Adrenal gland (tissue), 12 donors: ENCODE results near the gene SFTPA2. TPM values are rescaled to one million over a fixed set of nuclear protein-coding genes. Genes with fewer than 3 reads are reported as not detected.
A peak's percentile ranks its signal among the peaks of the same experiment; 100 is the strongest.
"Not testable (repeated sequence)": the region's sequence is repeated elsewhere in the genome, so short reads cannot be mapped to it uniquely, and the experiment has no call there.

Experiments
- DNase-seq, 7 donors: peaks; one replicate each; pipeline ENCODE4 v3.0.0-alpha.2; 2019 to 2020
- H3K27ac ChIP-seq, 5 donors: fragments of 200-600 bp; sonication (generic) in 4 of 5; 1 replicate in 3 of 5; 2 replicates in 2 of 5; pipeline versions ENCODE4 v1.5.1 to v1.8.0; 2016 to 2020; ENCODE audit warnings: mild to moderate bottlenecking in 1 of 5
- H3K27me3 ChIP-seq: fragments of 200-600 bp; 2 replicates; pipeline ENCODE4 v1.8.0; 2021
- H3K36me3 ChIP-seq, 2 donors: fragments of 200-600 bp; replicated peaks in 1 of 2; 1 replicate in 1 of 2; 2 replicates in 1 of 2; pipeline versions ENCODE4 v1.5.1 to v1.8.0; 2018 to 2022
- H3K4me1 ChIP-seq, 2 donors: fragments of 200-600 bp; replicated peaks in 1 of 2; 1 replicate in 1 of 2; 2 replicates in 1 of 2; pipeline versions ENCODE4 v1.5.1 to v1.8.0; 2018 to 2021
- H3K4me3 ChIP-seq, 4 donors: fragments of 200-600 bp; sonication (generic) in 3 of 4; one replicate each; pipeline ENCODE4 v1.5.1; 2016 to 2018
- H3K9me3 ChIP-seq, 3 donors: fragments of 200-600 bp; sonication (generic) in 1 of 3; replicated peaks in 1 of 3; 1 replicate in 2 of 3; 2 replicates in 1 of 3; pipeline versions ENCODE4 v1.5.1 to v1.8.0; 2016 to 2021
- POLR2A ChIP-seq, 2 donors: fragments of 450-650 bp; IDR thresholded peaks; one replicate each; pipeline ENCODE4 v1.6.1; 2017; ENCODE audit warnings: antibody characterized with exemption in 2 of 2, mild to moderate bottlenecking in 2 of 2, moderate library complexity in 1 of 2
- WGBS, 4 donors: extraction: QIAGEN DNeasy Blood & Tissue Kit in 2 of 4; methylation state at CpG; one replicate each; pipeline versions ENCODE4 v1.1.5 to v1.1.7; 2013 to 2017; 5-methylcytosine and 5-hydroxymethylcytosine counted together
- intact Hi-C, 2 donors: fragments of 100-400 bp; cut with DNase I; formaldehyde crosslinking; loops; one replicate each; pipeline versions ENCODE4 v1.14.1 to v1.15.0; 2022 to 2023
- polyA plus RNA-seq, 3 donors: library from polyadenylated mRNA; stranded (reverse); fragments of 200-250 nt in 2 of 3; fragments of 350-450 nt in 1 of 3; fragmentation: Illumina TruSeq in 1 of 3; extraction: RNeasy Lipid Tissue Mini Kit (QIAGEN cat#74804) in 1 of 3; gene quantifications; one replicate each; pipeline ENCODE4 v1.2.3, GENCODE V29; 2013 to 2014
- total RNA-seq, 9 donors: library from RNA; depleted of rRNA in 4 of 9; stranded (reverse); fragments of >200 nt in 4 of 9; fragments of 120-200 nt in 1 of 9; fragmentation: NEBNext Ultra II Directional in 1 of 9; extraction: Animal tissue kit (Norgen Biotek cat#: 25700) in 1 of 9; gene quantifications; one replicate each; pipeline versions ENCODE4 v1.1.0 to v1.2.4, GENCODE V29; 2013 to 2023
- TF ChIP-seq, protein P1 (sequence below), 6 experiments: fragments of 450-650 bp in 4 of 6; fragments of 200-600 bp in 2 of 6; sonication (generic) in 1 of 6; IDR thresholded peaks; 1 replicate in 5 of 6; 2 replicates in 1 of 6; pipeline versions ENCODE4 v1.5.1 to v1.8.0; 2016 to 2021; ENCODE audit warnings: antibody characterized with exemption in 6 of 6, mild to moderate bottlenecking in 2 of 6, moderate library complexity in 1 of 6
- donor health status: healthy with polysubstance abuse.
- donor health status: Bipolar disorder and iron deficiency.
- donor health status: DM: yes; HTN: yes; CAD: no.
- donor health status: DM: no; HTN: no; CAD: no.
- donor health status: DM: no; HTN: no; CAD: no.
- donor health status: DM: yes; HTN: yes; CAD: no.

Gene SFTPA2
- total and polyA plus RNA-seq, 12 donors, result 0.06 to 10.1 (median 0.58) TPM; not detected in 6

DNA sequence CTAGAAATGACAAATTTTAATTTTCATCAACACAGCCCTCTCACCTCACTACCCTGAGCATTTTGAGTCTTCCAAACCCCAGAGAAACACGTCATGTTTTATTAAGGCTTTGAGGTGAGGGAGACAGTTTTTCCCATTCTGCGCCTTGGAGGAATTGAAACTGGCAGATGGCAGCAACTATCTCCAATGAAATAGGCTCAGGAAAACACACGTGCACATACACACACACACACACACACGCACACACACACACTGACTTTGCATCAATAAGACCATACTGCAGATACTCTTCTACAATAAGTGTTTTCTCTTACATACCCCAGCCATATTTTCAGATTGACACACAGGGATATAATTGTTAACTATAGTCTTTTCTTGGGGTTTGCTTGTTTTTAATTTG, 3.2 kb upstream of the SFTPA2 start:
- TF ChIP-seq, protein P1, sequence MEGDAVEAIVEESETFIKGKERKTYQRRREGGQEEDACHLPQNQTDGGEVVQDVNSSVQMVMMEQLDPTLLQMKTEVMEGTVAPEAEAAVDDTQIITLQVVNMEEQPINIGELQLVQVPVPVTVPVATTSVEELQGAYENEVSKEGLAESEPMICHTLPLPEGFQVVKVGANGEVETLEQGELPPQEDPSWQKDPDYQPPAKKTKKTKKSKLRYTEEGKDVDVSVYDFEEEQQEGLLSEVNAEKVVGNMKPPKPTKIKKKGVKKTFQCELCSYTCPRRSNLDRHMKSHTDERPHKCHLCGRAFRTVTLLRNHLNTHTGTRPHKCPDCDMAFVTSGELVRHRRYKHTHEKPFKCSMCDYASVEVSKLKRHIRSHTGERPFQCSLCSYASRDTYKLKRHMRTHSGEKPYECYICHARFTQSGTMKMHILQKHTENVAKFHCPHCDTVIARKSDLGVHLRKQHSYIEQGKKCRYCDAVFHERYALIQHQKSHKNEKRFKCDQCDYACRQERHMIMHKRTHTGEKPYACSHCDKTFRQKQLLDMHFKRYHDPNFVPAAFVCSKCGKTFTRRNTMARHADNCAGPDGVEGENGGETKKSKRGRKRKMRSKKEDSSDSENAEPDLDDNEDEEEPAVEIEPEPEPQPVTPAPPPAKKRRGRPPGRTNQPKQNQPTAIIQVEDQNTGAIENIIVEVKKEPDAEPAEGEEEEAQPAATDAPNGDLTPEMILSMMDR (IDR thresholded peaks at IDR 0.05), result no peak
- no peak for TF ChIP-seq POLR2A (IDR thresholded peaks at IDR 0.05)
- no peak overlapping the region for H3K4me3 ChIP-seq
- 48 to 60% (median 50%) methylated on average over 4 of the region's 4 CpGs for WGBS, 4 donors
- no peak for DNase-seq
- H3K36me3 ChIP-seq, result no peaks in the 10 kb centered on the region
- peaks cover 0 to under 1% (median 0%) of the 10 kb centered on the region in 3 donors for H3K9me3 ChIP-seq
- no peaks in the 10 kb centered on the region for H3K4me1 ChIP-seq
- H3K27ac ChIP-seq, result no peak overlapping the region
- peaks cover 18% of the 10 kb centered on the region for H3K27me3 ChIP-seq
- intact Hi-C loops, result loop anchor here (5.0 to 10.0 kb wide), 2 partner anchors 341 to 369 kb away; no protein-coding TSS in a partner anchor

DNA sequence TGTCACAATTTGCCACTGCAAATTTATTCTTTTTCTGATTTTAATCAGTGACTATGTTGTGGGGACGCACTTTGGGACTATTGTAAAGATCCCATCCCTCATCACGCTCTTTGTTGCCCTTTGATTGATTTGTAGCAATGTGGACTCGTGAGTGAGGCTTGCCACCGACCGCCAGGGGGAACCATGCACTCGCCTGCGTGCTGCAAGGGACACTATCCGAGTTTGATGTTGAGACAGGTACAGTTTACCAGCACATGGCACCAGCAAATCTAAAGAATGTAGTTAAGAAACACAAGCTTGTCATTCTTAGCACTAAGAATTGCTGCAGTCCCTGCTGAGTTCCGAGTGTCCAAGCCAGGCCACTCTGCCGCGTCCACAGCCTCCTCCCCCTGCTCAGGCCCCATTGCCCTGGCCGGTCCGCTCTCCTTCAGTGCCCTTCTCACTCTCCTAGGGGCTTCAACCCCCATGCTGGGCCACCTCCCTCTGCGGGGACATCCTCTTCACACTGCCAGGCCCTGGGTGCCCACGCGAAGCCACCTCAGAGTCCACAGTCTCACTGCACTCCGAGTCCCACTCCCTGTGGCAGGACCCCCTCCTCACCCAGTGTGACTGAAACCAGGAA, 2.0 kb upstream of the SFTPA2 start:
- no peak overlapping the region for H3K4me3 ChIP-seq
- no peaks in the 10 kb centered on the region for H3K36me3 ChIP-seq
- WGBS, 4 donors, result 11 to 14% (median 11%) methylated on average over 13 to 17 of the region's 17 CpGs
- intact Hi-C loops, result loop anchor here (5.0 to 10.0 kb wide), 2 partner anchors 343 to 370 kb away; no protein-coding TSS in a partner anchor
- H3K9me3 ChIP-seq, result no peaks in the 10 kb centered on the region
- no peak for TF ChIP-seq POLR2A (IDR thresholded peaks at IDR 0.05)
- TF ChIP-seq, protein P1 (IDR thresholded peaks at IDR 0.05), result peak; percentile 65 to 80 (median 70)
- peaks cover 12% of the 10 kb centered on the region for H3K27me3 ChIP-seq
- DNase-seq, result peak; percentile 49 to 81 (median 70)
- H3K4me1 ChIP-seq, result no peaks in the 10 kb centered on the region
- H3K27ac ChIP-seq, result no peak overlapping the region

DNA sequence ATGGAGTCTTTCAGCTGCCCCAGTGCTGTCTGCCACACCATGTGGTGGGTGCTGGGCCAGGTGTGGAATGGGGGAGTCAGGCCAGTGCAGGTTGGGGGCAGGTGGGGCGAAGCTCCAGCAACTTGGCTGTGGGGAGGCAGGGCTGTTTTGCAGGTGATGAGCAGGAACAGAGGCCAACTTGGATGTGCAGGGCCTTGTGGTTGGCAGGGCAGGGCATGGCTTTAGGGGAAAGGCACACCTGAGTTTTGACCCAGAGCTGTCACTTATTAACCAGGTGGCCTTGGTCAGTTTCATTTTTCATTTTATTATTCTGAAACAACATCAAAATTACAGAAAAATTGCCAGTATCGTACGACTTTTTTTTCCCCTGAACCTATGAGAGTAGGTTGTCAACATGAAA, 1.1 kb upstream of the SFTPA2 start:
- intact Hi-C loops, result loop anchor here (5.0 to 10.0 kb wide), 2 partner anchors 344 to 371 kb away; no protein-coding TSS in a partner anchor
- whole genome bisulfite sequencing, 4 donors, result 55 to 79% (median 76%) methylated on average over 2 to 3 of the region's 3 CpGs
- H3K36me3 ChIP-seq, result no peaks in the 10 kb centered on the region

DNA sequence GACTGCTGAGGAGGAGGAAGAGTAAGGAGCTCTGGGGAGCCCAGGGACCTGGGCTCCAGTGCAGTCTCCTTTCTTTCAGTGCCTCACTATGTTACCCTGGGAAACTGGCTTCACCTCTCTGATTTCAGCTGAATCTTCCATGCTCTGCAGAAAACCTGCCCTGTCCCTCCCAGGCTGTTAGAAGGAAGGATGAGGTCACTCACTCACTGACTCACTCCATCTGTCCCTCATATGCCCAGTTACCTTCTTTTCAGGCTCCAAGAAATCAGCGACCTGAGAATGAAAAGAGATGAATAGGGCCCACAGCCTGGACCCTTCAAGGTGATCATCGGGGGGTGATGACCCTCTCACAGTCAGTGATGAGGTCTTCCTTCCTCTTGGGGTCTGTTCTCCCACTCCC, 481 bp downstream of the SFTPA2 start:
- no peaks in the 10 kb centered on the region for H3K9me3 ChIP-seq
- DNase-seq, result no peak
- WGBS, 4 donors, result 56 to 88% (median 68%) methylated on average over 2 of the region's 2 CpGs
- H3K4me3 ChIP-seq, result no peak overlapping the region
- H3K27me3 ChIP-seq, result peaks cover 7% of the 10 kb centered on the region
- intact Hi-C loops, result loop anchor here (5.0 to 10.0 kb wide), 2 partner anchors 345 to 373 kb away; no protein-coding TSS in a partner anchor
- no peak for TF ChIP-seq POLR2A (IDR thresholded peaks at IDR 0.05)
- TF ChIP-seq, protein P1 (IDR thresholded peaks at IDR 0.05), result no peak
- H3K4me1 ChIP-seq, result no peaks in the 10 kb centered on the region
- no peaks in the 10 kb centered on the region for H3K36me3 ChIP-seq
- no peak overlapping the region for H3K27ac ChIP-seq

More for the DNA sequence above, 1.1 kb upstream of the SFTPA2 start:
- H3K4me1 ChIP-seq, result no peaks in the 10 kb centered on the region
- no peak for DNase-seq
- H3K9me3 ChIP-seq, result no peaks in the 10 kb centered on the region
- no peak overlapping the region for H3K4me3 ChIP-seq
- no peak overlapping the region for H3K27ac ChIP-seq
- H3K27me3 ChIP-seq, result peaks cover 7% of the 10 kb centered on the region
- TF ChIP-seq, protein P1 (IDR thresholded peaks at IDR 0.05), result no peak
- no peak for TF ChIP-seq POLR2A (IDR thresholded peaks at IDR 0.05)

DNA sequence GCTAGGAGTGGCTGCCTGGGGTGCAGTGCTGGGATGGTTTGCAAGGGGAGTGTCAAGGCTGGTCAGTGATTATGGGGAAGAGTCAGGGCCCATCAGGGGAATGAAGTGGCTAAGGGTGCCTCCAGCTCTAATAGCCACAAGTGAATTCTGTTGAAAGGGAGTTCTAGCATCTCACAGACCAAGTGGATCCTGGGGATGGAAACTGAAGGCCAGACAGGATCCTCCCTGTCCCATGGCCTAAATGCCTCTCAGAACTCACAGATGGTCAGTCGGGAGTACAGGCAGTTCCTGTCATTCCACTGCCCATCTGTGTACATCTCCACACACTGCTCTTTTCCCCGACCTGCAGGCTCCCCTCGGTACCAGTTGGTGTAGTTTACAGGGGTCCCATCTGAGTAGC, 3.2 kb downstream of the SFTPA2 start:
- DNase-seq, H3K4me1 ChIP-seq, H3K4me3 ChIP-seq, H3K9me3 ChIP-seq, intact Hi-C loops, H3K27ac ChIP-seq, H3K27me3 ChIP-seq, H3K36me3 ChIP-seq: not testable (repeated sequence)
- WGBS, 4 donors, result 82 to 83% methylated on average over 3 of the region's 3 CpGs; no CpG with 5 or more reads in 2 of the 4 donors
